Endodermal cell (in vitro differentiated cells): ENCODE data around the gene PDE6G. TPM values are rescaled to one million over a fixed set of nuclear protein-coding genes. Genes with fewer than 3 reads are reported as not detected.

Source experiments
- DNase-seq: peaks from one replicate; pipeline ENCODE4 v3.0.0-alpha.2; 2017
- H3K27ac ChIP-seq: 2 replicates; pipeline ENCODE4 v1.5.1; 2013; ENCODE audit warnings: mild to moderate bottlenecking, low read depth, low read length, moderate library complexity
- H3K27me3 ChIP-seq: 2 replicates; pipeline ENCODE4 v1.6.1; 2013; ENCODE audit warnings: mild to moderate bottlenecking, low read length, moderate library complexity; ENCODE audit not compliant: insufficient read depth, control insufficient read depth, poor library complexity, severe bottlenecking
- H3K36me3 ChIP-seq: 2 replicates; pipeline ENCODE4 v1.7.0; 2013; ENCODE audit warnings: mild to moderate bottlenecking, low read length, moderate library complexity; ENCODE audit not compliant: control insufficient read depth, insufficient read depth
- H3K4me1 ChIP-seq: one replicate; pipeline ENCODE4 v1.7.0; 2013; ENCODE audit warnings: low read length; ENCODE audit not compliant: control insufficient read depth, insufficient read depth
- H3K4me3 ChIP-seq: 2 replicates; pipeline ENCODE4 v1.5.1; 2013; ENCODE audit warnings: mild to moderate bottlenecking, low read length, moderate library complexity
- H3K9ac ChIP-seq: 2 replicates; pipeline ENCODE4 v1.6.1; 2013; ENCODE audit warnings: mild to moderate bottlenecking, low read length, moderate library complexity; ENCODE audit not compliant: poor library complexity, severe bottlenecking; ENCODE audit errors: extremely low read depth
- H3K9me3 ChIP-seq: 2 replicates; pipeline ENCODE4 v1.6.1; 2013; ENCODE audit warnings: mild to moderate bottlenecking, low read length, moderate library complexity; ENCODE audit not compliant: control insufficient read depth
- H3K27ac Mint-ChIP-seq: 2 replicates; pipeline ENCODE4 v1.8.0; 2020; ENCODE audit warnings: mixed read lengths
- H3K27me3 Mint-ChIP-seq: 2 replicates; pipeline ENCODE4 v1.8.0; 2021; ENCODE audit warnings: mild to moderate bottlenecking, mixed read lengths; ENCODE audit not compliant: insufficient read depth
- H3K36me3 Mint-ChIP-seq: 2 replicates; pipeline ENCODE4 v1.8.0; 2020; ENCODE audit warnings: low read depth, mixed read lengths
- H3K4me1 Mint-ChIP-seq: 2 replicates; pipeline ENCODE4 v1.8.0; 2020; ENCODE audit warnings: mixed read lengths
- H3K4me3 Mint-ChIP-seq: 2 replicates; pipeline ENCODE4 v1.8.0; 2020; ENCODE audit warnings: mild to moderate bottlenecking, moderate library complexity, mixed read lengths
- H3K9me3 Mint-ChIP-seq: 2 replicates; pipeline ENCODE4 v1.8.0; 2020; ENCODE audit warnings: mild to moderate bottlenecking, mixed read lengths
- CTCF ChIP-seq: fragments of 200-600 bp; sonication (generic); conservative IDR thresholded peaks from 2 replicates; pipeline ENCODE4 v1.5.0; 2021; ENCODE audit warnings: antibody characterized with exemption, mild to moderate bottlenecking
- WGBS, 2 experiments: methylation state at CpG; one replicate each; pipeline versions ENCODE4 v1.1.5 to v1.1.7; 2013; ENCODE audit warnings: missing lambda C conversion rate in 2 of 2, mixed read lengths in 1 of 2; ENCODE audit not compliant: insufficient coverage in 1 of 2, insufficient read length in 1 of 2; 5-methylcytosine and 5-hydroxymethylcytosine counted together
- microRNA-seq: library from miRNA; unstranded; fragments of <30 nt; microRNA quantifications from one replicate; pipeline ENCODE4 v1.2.0, GENCODE V29; 2020; ENCODE audit warnings: borderline microRNAs expressed
- total RNA-seq, 2 donors: library from RNA; stranded (reverse); fragmentation: NEBNext Ultra II Directional in 1 of 2; extraction: Animal tissue kit (Norgen Biotek cat#: 25700) in 1 of 2; gene quantifications; 2 replicates in 1 of 2; 3 replicates in 1 of 2; pipeline ENCODE4 v1.2.1, GENCODE V29; 2021

The PDE6G gene
- total RNA-seq, 2 donors from 2014 or later: 3.2 to 4.3 TPM

- no peak overlapping the region for H3K27ac Mint-ChIP-seq
- Histone ChIP-seq H3K4me3 (no peak overlapping the region), H3K36me3 (peaks cover 87% of the 10 kb centered on the region), H3K9me3 (no peaks in the 10 kb centered on the region), H3K9ac (no peak overlapping the region), H3K4me1 (no peaks in the 10 kb centered on the region), H3K27me3 (no peaks in the 10 kb centered on the region), H3K27ac (no peak overlapping the region)
- H3K9me3 Mint-ChIP-seq: no peaks in the 10 kb centered on the region
- no peak for DNase-seq
- H3K27me3 Mint-ChIP-seq: no peaks in the 10 kb centered on the region
- H3K4me3 Mint-ChIP-seq: no peak overlapping the region
- no peaks in the 10 kb centered on the region for H3K4me1 Mint-ChIP-seq
- 97 to 100% methylated on average over 4 to 6 of the region's 6 CpGs for WGBS, 2 experiments
- no peak for TF ChIP-seq CTCF
- H3K36me3 Mint-ChIP-seq: peaks cover 74% of the 10 kb centered on the region
Observed at GRCh38 chr17:81607431-81607830, 48.9 kb downstream of the PDE6G start.

- Histone ChIP-seq H3K9me3 (no peaks in the 10 kb centered on the region), H3K9ac (no peak overlapping the region), H3K4me1 (no peaks in the 10 kb centered on the region), H3K27ac (no peak overlapping the region), H3K27me3 (no peaks in the 10 kb centered on the region), H3K36me3 (peaks cover 84% of the 10 kb centered on the region), H3K4me3 (no peak overlapping the region)
- 95 to 96% methylated on average over 9 to 11 of the region's 11 CpGs for WGBS, 2 experiments
- Mint-ChIP-seq H3K27me3 (no peaks in the 10 kb centered on the region), H3K9me3 (no peaks in the 10 kb centered on the region), H3K4me3 (no peak overlapping the region), H3K36me3 (peaks cover 77% of the 10 kb centered on the region), H3K27ac (no peak overlapping the region), H3K4me1 (no peaks in the 10 kb centered on the region)
- no peak for DNase-seq
- no peak for TF ChIP-seq CTCF
Observed at GRCh38 chr17:81603846-81604610, 52.3 kb downstream of the PDE6G start.

- H3K27me3 Mint-ChIP-seq: no peaks in the 10 kb centered on the region
- H3K27ac Mint-ChIP-seq: no peak overlapping the region
- H3K9me3 Mint-ChIP-seq: no peaks in the 10 kb centered on the region
- peak; percentile 89 for TF ChIP-seq CTCF
- H3K27ac ChIP-seq: no peak overlapping the region
- peaks cover 73% of the 10 kb centered on the region for H3K36me3 Mint-ChIP-seq
- DNase-seq: peak; percentile 77
- WGBS, 2 experiments: 32 to 70% methylated on average over 5 to 9 of the region's 9 CpGs
- no peaks in the 10 kb centered on the region for H3K27me3 ChIP-seq
- H3K4me1 Mint-ChIP-seq: no peaks in the 10 kb centered on the region
- H3K4me3 Mint-ChIP-seq: no peak overlapping the region
- H3K4me1 ChIP-seq: no peaks in the 10 kb centered on the region
- no peak overlapping the region for H3K9ac ChIP-seq
- H3K9me3 ChIP-seq: no peaks in the 10 kb centered on the region
- H3K4me3 ChIP-seq: no peak overlapping the region
- peaks cover 81% of the 10 kb centered on the region for H3K36me3 ChIP-seq
Observed at GRCh38 chr17:81601525-81602120, 54.7 kb downstream of the PDE6G start.

Small RNA genes lying within 50 kb of the gene (microRNA-seq; reads per million reads assigned to microRNA genes)
- not detected for gene MIR6786

Other genes starting within 250 kb of the PDE6G start
- 1,000 to 10,000 TPM; 4,461 to 5,616 TPM for gene ACTG1, start 143.7 kb downstream of the PDE6G start, total RNA-seq
- gene FSCN2, start 128.2 kb downstream of the PDE6G start, total RNA-seq: 1 to 10 TPM; 1.0 to 1.8 TPM
- 10 to 100 TPM; 34.5 to 39.5 TPM for gene FAAP100, start 104.2 kb downstream of the PDE6G start, total RNA-seq
- 100 to 1,000 TPM; 113 to 118 TPM for gene NPLOC4, start 19.4 kb downstream of the PDE6G start, total RNA-seq
- gene TSPAN10, start 19.3 kb downstream of the PDE6G start, total RNA-seq: 1 to 10 TPM; 1.3 to 1.8 TPM
- gene OXLD1, start 10.1 kb upstream of the PDE6G start, total RNA-seq: 10 to 100 TPM; 30.2 to 36.5 TPM
- gene CCDC137, start 10.2 kb upstream of the PDE6G start, total RNA-seq: 10 to 100 TPM; 35.8 to 44.2 TPM
- gene ARL16, start 27.3 kb upstream of the PDE6G start, total RNA-seq: 10 to 100 TPM; 41.2 to 47.8 TPM
- 100 to 1,000 TPM; 114 to 130 TPM for gene HGS, start 27.5 kb upstream of the PDE6G start, total RNA-seq
- gene MRPL12, start 46.8 kb upstream of the PDE6G start, total RNA-seq: 100 to 1,000 TPM in 1 of 2 donors, 10 to 100 TPM in 1; 99.4 to 105 TPM
- gene SLC25A10, start 55.7 kb upstream of the PDE6G start, total RNA-seq: 10 to 100 TPM; 24.8 to 37.6 TPM
- gene GCGR, start 147.6 kb upstream of the PDE6G start, total RNA-seq: 1 to 10 TPM in 1 of 2 donors, not detected in 1; 4.0 TPM
- gene MCRIP1, start 176.7 kb upstream of the PDE6G start, total RNA-seq: 100 to 1,000 TPM; 164 to 183 TPM
- gene PPP1R27, start 178.5 kb upstream of the PDE6G start, total RNA-seq: not detected
- gene P4HB, start 204.0 kb upstream of the PDE6G start, total RNA-seq: 100 to 1,000 TPM; 493 to 535 TPM
- gene ARHGDIA, start 214.8 kb upstream of the PDE6G start, total RNA-seq: 100 to 1,000 TPM; 240 to 254 TPM
- 100 to 1,000 TPM; 154 to 170 TPM for gene ALYREF, start 235.0 kb upstream of the PDE6G start, total RNA-seq
- gene ANAPC11, start 235.2 kb upstream of the PDE6G start, total RNA-seq: 100 to 1,000 TPM; 161 to 195 TPM
- 1 to 10 TPM; 3.3 to 3.7 TPM for gene NPB, start 245.7 kb upstream of the PDE6G start, total RNA-seq